ENCODE measurements around the gene TTLL10.

The TTLL10 gene

DNA sequence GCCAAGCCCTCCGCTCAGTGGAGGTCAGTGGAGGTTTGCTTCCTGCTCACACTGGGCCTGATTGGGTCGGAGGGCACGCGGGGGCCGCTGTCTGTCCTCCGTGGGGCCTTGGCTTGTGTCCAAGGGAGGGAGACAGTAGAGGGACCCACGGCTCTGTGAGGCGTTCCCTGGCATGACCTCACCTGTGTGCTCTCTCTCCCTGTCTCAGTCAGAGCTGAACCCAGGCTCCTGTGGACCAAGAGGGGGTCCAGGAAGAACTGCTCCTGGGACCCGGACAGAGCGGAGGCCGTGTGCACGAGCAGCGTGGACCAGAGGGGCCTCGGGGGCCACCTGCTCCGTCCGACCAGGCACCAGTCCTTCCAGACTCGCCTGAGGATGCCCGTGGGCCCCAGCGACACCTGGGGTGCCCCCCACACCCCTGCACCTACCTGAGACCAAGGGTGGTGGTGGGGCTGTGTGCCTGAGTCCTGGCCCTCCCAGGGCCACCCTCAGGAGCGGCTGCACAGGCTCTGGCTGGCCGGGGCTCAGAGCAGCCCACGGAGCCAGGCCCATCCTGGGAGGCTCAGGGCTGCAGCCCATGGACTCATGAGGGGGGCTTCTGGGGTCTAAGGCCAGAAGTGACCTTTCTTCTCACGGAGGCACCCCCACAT lies 13.3 kb upstream of the TTLL10 start:
- DNase-seq = no peak

DNA sequence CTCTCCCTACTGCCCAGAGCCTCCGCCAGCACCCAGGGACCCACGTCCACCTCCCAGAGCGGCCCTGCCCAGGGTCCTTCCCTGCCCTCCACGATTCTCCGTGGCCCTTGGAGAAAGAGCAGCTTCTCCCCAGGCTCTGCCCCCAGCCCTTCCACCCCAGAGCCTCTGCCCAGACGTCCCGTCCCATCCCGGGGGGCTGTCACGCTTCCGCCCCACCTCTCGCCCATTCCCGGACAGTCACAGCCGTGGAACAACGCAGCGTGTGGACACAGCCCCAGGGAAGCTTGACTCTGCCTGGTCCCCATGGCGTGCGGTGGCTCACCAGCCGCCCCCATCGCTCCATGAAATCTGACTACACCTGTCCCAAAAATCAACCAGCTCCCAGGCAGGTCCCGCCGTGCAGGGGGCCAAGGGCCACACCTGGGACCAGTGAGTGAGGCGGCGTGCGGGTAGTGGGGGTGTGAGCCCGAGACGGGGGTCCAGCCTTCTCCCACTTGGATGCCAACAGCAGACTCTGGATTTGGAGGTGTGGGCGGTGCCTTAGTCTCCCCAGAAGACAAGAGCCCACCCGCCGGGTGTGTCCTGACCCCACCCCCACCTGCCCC lies 12.5 kb upstream of the TTLL10 start:
- DNase-seq = no peak

DNA sequence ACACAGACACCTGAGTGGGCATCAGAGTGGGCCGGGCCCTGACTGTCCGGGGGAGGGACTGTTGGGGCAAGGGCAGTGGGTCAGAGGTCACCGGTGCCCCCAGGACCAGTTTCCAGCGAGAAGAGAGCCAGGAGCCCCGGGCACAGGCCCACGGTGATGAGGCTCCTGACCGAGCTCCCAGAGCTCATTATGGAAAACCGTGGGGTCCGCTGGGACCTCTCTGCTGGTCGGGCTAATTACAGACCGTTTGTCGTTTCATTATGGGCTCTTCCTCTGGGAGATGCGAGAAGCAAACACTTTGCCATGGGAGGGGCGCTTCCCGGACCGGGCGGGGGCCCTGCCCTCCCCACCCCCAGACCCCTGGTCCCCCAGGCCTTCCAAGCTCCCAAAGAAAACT lies 12.0 kb upstream of the TTLL10 start:
- no peak for DNase-seq

DNA sequence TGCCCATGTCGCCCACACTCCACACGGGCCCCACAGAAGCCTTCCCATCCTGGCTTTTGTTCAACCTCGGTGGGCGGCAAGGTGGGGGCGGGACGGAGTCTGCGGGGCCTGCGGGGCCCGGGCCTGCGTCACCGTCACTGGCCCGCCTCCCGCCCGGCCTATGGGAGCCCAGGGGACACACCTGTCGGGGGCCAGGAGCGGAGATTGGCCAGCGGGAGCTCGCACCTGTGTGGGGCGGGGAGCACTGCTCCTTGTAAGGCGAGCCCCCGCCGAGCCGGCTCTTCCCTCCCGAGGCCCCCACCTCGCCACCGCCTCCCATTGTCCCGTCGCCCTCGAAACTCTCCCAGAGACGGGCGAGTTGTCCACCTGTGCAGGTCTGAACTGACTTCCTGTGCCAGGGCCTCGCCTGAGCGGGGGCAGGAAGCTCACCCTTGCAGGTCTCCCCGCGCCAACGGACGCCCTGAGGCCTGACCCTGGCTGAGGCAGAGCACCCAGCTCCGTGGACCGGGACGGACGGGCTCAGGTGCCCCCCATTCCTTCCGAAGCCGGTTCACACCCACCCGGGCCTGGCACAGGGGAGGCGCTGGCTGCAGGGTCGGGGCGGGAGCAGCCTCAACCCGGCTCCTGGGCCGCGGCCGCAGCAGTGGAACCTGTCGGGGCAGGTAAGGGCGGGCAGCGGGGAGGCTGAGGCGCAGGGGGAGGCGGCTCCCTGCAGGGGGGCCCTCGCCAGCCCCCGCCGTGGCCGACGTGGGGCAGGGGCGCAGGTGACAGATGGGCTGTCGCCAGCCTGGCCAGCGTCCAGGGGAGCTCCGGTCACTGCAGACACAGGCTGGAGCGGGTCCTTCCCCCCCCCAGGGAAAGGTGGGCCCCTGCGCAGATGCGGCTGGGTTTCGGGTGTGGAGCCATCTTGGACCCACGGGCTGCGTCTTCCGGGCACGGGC lies 10.8 kb upstream of the TTLL10 start:
- DNase-seq = no peak

DNA sequence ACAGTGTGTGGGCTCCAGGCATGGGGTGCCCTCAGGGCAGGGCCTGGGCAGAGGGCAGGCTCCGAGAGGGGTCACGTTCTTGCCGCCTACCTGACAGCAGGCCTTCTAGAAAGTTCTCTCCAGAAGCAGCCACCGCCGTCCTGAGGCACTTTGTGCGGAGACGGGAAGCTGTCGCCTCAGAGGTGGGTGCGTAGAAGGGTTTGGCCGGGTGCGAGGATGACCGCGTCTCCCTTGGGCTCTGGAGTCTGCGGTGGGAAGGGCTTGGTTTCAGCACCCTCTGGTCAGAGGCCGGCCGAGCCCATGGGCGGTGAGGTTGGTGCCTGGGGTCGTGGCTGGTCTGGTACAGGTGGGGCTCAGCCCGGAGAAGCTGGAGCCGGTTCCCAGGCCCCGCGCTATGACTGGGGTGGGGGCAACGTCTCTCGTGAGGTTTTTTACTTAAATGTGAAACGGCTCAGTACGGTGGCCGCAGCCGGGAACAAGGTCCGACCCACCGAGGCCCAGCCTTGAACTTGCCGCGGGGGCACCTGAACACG lies 10.1 kb upstream of the TTLL10 start:
- DNase-seq = no peak

DNA sequence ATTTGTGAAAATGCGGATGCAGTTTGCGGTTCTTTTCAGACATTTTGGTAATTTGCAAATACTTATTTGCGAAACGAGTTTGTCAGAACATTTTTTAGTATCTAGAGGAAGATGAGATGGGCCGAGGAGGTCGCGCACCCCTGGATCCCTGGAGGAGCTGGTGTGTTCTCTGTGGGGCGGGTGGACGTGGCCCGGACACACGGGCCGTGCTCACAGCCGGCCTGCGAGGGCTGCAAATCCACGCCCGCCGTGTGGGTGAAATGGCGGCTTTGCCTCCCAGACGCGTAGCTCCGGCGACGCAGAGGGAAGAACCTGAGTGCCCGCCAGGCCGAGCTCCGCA lies 9.3 kb upstream of the TTLL10 start:
- DNase-seq = no peak

DNA sequence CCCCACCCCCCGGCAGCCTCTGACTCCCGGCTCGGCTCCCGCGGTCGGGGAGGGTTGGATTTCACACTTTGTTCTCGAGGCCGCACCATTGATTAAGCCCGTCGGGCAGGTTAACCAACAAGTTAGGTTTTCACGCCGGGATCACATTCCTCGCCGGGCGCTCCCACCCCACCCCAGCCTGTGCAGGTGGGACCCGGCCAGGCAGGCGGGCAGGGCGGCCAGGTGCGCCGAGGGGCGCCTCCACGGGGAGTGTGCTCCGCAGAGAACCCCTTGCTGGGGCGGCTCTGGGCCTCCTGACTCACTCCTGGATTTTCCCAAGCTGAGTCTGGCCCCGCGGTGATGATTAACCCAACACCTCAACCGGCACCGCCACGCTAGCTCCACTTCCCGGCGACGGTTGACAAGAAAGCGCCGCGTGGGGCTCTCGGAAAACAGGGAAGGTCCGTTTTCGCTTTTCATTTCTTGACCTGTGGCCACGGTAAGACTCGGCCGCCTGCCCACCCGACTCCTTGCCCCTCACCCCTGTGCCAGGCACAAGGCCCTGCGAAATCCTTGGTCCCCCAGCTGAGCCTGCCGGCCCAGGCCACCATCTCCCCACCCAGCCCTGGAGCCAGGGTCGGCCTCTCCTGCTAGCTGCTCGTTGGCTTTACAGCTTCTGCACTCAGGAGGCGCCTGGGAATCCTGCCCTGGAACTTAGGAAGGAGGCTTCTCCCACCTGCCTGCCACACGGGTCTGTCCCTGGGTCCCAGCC lies 8.8 kb upstream of the TTLL10 start:
- DNase-seq = no peak

DNA sequence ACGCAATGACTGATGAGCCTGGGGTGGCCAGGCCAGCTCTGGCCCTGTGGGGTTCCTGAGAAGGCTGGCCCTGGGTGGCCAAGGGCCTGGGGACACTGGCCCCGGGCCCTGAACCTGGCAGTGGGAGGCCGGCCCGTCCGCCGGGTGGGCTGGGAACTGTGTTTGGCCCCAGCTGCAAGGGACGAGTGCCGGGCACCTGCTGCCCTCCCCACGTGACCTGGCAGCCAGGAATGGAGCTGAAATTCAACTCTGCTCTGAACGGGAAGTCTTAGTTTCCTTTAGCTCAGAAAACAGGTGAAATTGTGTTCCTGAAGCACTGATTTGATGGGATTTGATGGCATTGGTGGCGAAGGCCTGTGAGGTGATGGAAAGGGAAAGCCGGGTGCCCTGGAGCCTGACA lies 8.2 kb upstream of the TTLL10 start:
- DNase-seq = no peak

DNA sequence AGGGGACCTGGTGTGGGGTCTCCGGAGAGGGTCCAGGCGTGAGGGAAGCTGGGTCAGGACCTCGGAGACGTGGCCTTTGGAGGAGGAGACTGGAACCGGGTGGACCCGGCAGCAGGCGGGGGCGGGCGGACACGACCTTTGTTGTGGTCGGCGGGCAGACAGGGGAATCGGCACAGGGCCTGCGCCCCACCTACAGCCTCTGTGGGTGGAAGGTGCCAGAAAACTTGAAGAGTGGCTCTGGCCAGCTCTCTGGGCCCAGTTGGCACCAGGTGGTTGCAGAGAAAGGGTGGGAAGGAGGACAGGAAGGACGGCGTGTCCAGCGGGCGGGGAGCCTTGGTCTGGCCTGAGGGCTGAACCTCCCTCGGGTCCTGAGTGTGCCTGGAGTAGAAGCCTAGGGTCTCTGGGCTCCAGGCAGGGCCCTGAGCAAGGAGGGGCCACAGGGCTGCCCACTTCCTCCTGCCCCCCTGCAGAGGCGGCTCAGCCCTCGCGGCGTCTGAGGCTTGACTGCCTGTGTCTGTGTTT lies 7.7 kb upstream of the TTLL10 start:
- DNase-seq = no peak

DNA sequence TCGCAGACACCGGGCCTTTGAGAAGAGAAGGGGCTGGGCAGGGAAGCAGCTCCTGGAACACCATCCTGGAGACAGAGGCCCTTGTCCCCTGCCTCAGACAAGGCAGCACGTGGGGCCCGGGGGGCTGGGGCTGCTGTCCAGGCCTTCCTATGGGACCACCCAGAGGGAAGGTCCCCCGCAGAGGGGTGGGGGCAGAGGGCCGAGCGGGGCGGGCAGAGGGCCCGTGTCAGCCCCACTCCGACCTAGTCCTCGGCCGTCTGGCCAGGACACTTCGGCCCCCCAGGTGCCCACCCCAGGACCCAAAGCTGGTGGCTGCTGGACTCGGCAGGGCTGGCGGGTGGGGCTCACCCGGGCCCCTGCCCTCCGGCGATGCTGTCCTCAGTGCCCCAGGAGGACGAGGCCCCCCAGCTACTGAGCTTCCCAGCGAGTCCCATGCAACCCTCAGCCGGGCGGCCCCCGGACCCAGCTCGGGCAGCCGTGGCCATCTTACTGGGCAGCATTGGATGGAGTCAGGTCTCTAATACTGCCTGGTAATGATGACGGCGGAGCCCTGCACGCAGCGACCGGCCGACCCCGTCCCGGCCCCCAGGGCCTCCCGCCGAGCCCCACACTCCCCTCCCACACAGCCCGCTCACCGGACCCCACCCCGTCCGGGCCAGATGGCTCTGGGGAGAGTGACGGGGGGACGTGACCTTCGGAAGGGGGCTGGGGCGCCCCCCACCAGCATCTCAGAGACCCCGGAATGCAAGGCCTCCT lies 6.9 kb upstream of the TTLL10 start:
- no peak for DNase-seq

DNA sequence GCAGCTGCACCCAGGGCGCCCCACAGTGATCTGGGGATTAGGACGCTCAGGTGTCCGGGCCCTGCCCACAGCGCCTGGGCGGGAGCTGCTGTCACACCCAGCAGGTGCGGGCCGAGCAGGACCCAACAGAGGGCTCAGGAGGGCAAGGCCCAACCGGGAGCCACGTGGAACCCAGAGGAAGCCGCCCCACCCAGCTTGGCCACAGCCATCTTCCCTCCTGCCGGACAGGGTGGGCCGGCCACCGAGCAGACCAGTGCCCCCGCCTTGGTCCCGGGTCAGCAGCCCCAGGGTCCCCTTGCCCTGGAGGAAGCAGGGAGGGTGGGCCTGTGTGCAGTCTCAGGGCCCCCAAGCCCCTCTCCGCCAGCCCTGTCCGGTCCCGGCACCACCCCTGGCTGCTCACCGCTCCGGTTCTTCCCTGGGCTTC lies 6.3 kb upstream of the TTLL10 start:
- no peak for DNase-seq

DNA sequence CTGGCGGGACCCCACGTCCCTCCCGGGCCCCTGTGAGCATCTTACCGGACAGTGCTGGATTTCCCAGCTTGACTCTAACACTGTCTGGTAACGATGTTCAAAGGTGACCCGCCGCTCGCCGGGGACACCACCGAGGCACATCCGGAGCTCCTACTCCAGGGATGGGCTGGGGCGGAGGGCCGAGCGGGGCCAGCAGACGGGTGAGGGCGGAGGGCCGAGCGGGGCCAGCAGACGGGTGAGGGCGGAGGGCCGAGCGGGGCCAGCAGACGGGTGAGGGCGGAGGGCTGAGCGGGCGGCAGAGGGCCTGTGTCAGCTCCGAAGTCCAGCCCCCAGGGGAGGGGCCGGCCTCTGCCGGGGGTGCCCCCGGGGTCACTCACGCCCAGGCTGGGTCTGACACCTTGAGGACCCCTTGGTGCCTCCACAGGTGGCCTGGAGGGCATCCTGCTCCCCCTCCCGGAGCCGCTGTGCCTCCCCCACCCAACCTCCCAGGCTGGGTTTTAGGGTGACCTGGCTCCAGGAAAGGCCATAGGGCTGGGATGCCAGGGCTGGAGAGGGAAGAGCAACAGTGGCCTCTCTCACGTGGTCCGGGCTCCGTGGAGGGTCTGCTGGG lies 5.7 kb upstream of the TTLL10 start:
- DNase-seq = no peak

DNA sequence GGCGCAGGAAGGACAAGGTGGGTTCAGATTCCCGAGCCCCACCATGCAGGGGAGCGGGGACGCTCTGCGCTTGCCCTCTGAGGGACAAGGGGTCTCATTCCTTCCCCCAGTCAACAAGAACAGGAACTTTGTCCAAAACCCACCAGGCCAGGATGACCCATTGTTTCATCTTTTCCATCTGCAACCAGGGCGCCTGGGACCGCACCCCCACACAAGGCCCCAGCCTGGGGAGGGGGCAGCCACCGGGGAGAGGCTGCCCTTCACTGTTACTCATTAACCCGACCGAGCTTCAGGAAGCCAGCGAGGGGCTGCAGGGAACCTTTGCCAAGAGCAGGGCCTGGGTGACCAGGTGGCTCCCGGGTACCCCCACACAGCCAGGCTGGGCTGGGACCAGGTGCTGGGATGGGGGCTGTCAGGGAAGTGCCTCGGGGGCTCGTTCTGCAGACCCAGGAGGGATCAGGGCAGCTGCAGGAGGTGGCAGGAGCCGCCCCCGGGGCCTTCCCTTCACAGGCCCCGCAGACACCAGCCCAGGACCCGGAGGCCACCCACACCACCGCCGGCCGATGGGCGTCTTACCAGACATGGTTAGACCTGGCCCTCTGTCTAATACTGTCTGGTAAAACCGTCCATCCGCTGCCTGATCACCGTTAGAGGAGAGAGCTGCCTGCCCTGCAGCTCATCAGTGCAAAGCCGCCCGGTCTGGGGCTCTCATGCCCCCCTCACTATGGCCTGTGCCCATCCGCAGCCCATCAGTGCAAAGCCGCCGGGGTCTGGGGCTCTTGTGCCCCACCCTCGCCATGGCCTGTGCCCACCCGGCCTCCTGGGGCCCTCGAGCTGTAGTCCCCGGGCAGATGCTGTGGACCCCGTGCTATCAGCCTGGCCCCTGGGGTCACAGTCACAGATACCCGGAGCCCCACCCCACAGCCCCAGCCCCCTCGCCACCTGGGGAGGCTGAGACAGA lies 4.9 kb upstream of the TTLL10 start:
- no peak for DNase-seq

DNA sequence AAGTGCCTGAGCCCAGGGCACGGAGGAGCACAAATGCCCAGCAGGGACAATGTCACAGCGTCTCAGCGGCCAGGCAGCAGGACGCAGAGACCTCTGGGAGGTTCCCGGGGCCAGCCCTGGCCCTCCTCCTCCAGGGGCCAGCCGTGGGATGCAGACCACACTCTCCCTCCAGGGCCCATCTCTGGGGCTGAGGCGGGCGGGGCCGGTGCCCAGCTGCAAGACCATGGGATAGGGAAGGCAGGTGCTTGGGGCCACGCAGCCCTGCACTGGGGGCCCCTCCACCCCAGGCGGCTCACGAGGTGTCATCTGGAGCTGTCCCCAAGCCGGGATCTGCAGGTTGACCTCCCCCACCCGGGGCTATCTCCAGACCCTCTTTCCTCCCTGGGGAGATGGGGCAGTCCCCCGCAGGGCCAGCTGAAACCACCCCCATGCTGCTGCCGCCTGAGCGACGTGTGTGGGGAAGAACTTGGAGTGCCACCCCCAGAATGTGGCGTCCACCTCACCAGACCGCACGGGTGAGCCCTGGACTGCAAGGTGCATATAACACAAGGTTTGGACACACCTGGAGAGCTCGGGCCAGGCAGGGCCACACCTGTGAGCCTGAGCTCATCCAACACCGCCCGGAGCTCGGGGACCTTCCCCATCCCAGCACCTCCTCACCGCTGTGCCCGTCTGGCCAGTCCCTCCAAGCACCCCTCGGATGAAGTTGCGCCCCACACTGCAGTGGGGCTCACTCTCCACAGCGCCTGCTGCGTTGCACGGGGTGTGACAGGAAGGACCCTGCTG lies 4.1 kb upstream of the TTLL10 start:
- DNase-seq = no peak

DNA sequence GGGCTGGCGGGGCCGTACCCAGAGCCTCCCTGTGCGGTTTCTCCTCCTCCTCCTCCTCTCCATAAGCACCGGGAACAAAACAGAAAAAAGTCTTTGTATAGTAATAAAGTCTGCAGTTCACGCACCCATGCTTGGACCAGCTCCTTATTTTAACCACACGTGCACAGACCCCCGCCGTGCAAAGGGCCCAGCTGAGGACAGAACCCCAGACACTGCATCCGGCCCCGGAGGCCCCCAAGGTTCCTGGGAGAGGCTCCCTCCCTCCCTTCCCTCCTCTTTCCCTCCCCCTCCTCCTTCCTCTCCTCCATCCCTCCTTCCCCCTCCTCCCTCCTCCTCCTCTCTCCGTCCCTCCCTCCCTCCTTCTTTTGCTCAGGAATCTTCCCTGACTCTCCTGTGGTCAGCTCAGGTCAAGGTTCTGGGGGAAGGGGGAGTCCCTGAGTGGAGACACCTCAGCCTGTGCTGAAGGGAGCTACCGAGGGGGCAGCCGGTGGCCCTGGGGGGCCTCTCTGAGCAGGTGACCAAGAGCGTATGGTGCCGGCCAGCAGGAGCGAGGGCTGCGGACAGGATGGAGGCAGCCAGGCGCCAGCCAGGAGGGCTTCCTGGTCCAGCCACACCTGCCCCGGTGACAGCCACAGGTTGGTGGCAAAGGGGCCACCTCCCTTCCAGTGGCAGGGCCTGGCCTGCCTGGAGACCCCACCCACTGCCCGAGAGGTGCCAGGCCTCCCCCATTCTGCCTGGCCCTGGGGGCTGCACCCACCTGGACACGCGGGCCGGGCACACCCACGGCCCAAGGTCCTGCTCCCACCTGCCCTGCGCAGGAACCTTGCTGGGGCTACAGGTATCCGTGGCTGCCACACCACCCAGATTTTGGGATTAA lies 3.2 kb upstream of the TTLL10 start:
- DNase-seq = no peak

DNA sequence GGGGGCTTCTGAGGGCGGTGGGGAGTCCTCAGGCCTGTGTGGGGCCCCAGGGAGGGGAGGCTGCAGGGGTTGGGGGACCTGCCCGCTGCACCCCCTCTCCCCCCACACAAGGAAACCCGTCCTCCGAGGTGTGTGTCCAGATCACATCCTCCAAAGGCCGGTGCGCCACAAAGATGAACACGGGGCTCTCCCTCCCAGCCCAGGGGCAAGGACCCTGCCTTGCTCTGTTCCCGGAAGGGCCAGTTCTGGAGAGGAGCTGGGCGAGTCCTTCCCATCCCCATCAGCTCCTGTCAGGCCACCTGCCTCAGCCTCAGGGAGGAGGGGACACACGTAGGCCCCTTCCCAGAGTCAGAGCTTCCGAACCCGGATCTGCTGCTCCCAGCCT lies 2.5 kb upstream of the TTLL10 start:
- no peak for DNase-seq

DNA sequence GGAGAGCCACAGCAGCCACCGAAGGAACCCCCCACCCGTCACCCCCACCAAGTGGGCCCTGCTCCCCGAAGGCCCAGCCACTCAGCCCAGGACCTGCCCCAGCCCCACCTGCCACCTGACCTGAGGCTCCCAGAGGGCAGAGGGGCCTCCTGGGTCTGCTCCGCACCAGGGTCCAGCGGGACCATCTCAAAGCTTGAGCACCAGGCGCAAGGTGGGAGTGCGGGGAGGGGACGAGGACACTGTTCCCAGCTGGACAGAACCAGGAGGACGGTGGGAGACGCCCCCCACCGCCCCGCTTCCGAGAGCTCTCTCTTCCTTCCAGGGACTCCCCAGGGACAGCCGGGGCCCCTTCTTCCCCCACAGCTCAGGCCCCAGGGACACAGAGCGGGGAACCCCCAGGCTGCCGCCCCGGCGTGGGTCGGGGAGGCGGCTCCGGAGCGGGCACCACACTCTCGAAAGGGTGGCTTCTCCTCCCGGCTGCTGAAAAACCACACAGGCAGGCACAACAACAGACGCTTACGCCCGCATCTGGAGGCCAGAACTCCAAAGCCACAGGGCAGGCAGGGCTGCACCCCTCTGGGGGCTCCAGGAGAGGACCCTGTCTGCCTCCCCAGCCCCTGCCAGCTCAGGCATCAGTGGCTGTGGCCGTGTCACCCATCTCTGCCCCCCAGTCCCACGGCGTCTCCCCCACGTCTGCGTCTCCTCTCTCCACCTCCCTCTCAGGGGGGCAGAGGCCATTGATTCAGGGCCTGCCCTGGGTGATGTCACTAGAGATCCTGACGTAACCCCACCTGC lies 1.9 kb upstream of the TTLL10 start:
- no peak for DNase-seq
